HEK293 (cell line): ENCODE data around the gene KLHL17.

Source experiments
- CTCF ChIA-PET: fragments of 350-600 bp; formaldehyde crosslinking; extraction: SDS; loops from one replicate; lab custom pipeline; 2021; ENCODE audit warnings: antibody characterized with exemption; lab: Yijun Ruan, JAX
- POLR2A ChIA-PET: fragments of 300-600 bp; formaldehyde crosslinking; extraction: SDS; loops from one replicate; lab custom pipeline; 2020; ENCODE audit warnings: antibody characterized with exemption, inconsistent platforms; lab: Yijun Ruan, JAX
- H3K27ac ChIP-seq: fragments of 200-500 bp; sonication (Bioruptor generic); 2 replicates; pipeline ENCODE4 v1.5.1; 2014; ENCODE audit warnings: low read depth, low read length, control low read depth, inconsistent platforms; ENCODE audit errors: extremely low read depth
- H3K36me3 ChIP-seq, 2 experiments: fragments of 200-500 bp in 1 of 2; sonication (Bioruptor generic) in 1 of 2; 1 replicate in 1 of 2; 2 replicates in 1 of 2; pipeline ENCODE4 v1.5.1; 2014 to 2017; ENCODE audit warnings: inconsistent platforms in 2 of 2, low read length in 2 of 2; ENCODE audit not compliant: control insufficient read depth in 2 of 2, insufficient read depth in 1 of 2
- H3K4me1 ChIP-seq: fragments of 200-500 bp; sonication (Bioruptor generic); 2 replicates; pipeline ENCODE4 v1.5.1; 2014; ENCODE audit warnings: mild to moderate bottlenecking, low read length, inconsistent platforms; ENCODE audit not compliant: control insufficient read depth, insufficient read depth
- H3K4me3 ChIP-seq: 2 replicates; pipeline ENCODE4 v1.5.1; 2011; ENCODE audit warnings: low read depth, mild to moderate bottlenecking, control low read depth, low read length, moderate library complexity
- H3K9me3 ChIP-seq: fragments of 200-500 bp; sonication (Bioruptor generic); 2 replicates; pipeline ENCODE4 v1.5.1; 2014; ENCODE audit warnings: low read depth, low read length, inconsistent platforms; ENCODE audit not compliant: control insufficient read depth, insufficient read depth
- FEZF1 ChIP-seq: fragments of 450-650 bp; formaldehyde crosslinking; IDR thresholded peaks from 2 replicates; pipeline ENCODE4 v1.5.1; 2016; ENCODE audit warnings: missing biosample characterization, missing genetic modification characterization
- KLF1 ChIP-seq: fragments of 450-650 bp; formaldehyde crosslinking; IDR thresholded peaks from 2 replicates; pipeline ENCODE4 v1.5.1; 2016; ENCODE audit warnings: missing biosample characterization, missing genetic modification characterization
- KLF16 ChIP-seq: fragments of 450-650 bp; formaldehyde crosslinking; IDR thresholded peaks from 2 replicates; pipeline ENCODE4 v1.5.1; 2017; ENCODE audit warnings: missing biosample characterization, missing genetic modification characterization
- PRDM4 ChIP-seq: fragments of 450-650 bp; formaldehyde crosslinking; IDR thresholded peaks from 2 replicates; pipeline ENCODE4 v1.5.1; 2017; ENCODE audit warnings: missing biosample characterization, missing genetic modification characterization
- REST ChIP-seq: fragments of 450-650 bp; formaldehyde crosslinking; IDR thresholded peaks from 2 replicates; pipeline ENCODE4 v1.5.1; 2016; ENCODE audit warnings: missing biosample characterization, missing genetic modification characterization
- SCRT1 ChIP-seq: fragments of 450-650 bp; formaldehyde crosslinking; IDR thresholded peaks from 2 replicates; pipeline ENCODE4 v1.5.1; 2016; ENCODE audit warnings: missing biosample characterization, missing genetic modification characterization, borderline replicate concordance
- SP2 ChIP-seq: fragments of 450-650 bp; formaldehyde crosslinking; IDR thresholded peaks from 2 replicates; pipeline ENCODE4 v1.5.1; 2016; ENCODE audit warnings: missing biosample characterization, missing genetic modification characterization
- YY2 ChIP-seq: fragments of 450-650 bp; formaldehyde crosslinking; IDR thresholded peaks from 2 replicates; pipeline ENCODE4 v1.5.1; 2016; ENCODE audit warnings: missing biosample characterization, missing genetic modification characterization
- ZBTB26 ChIP-seq: fragments of 450-650 bp; formaldehyde crosslinking; optimal IDR thresholded peaks from 2 replicates; pipeline ENCODE3; 2016; ENCODE audit warnings: missing biosample characterization, mild to moderate bottlenecking, missing genetic modification characterization
- ZBTB48 ChIP-seq: fragments of 450-650 bp; formaldehyde crosslinking; IDR thresholded peaks from 2 replicates; pipeline ENCODE4 v1.5.1; 2016; ENCODE audit warnings: missing biosample characterization, missing genetic modification characterization
- ZNF18 ChIP-seq: fragments of 450-650 bp; formaldehyde crosslinking; IDR thresholded peaks from 2 replicates; pipeline ENCODE4 v1.5.1; 2016; ENCODE audit warnings: missing biosample characterization, missing genetic modification characterization
- ZNF223 ChIP-seq: fragments of 450-650 bp; formaldehyde crosslinking; IDR thresholded peaks from 2 replicates; pipeline ENCODE4 v1.5.1; 2016; ENCODE audit warnings: missing biosample characterization, missing genetic modification characterization
- ZNF280D ChIP-seq: fragments of 450-650 bp; formaldehyde crosslinking; IDR thresholded peaks from 2 replicates; pipeline ENCODE4 v1.5.1; 2016; ENCODE audit warnings: missing biosample characterization, missing genetic modification characterization
- ZNF335 ChIP-seq: fragments of 450-650 bp; formaldehyde crosslinking; conservative IDR thresholded peaks from 2 replicates; pipeline ENCODE4 v1.5.1; 2016; ENCODE audit warnings: missing biosample characterization, missing genetic modification characterization
- ZNF473 ChIP-seq: fragments of 450-650 bp; formaldehyde crosslinking; IDR thresholded peaks from 2 replicates; pipeline ENCODE4 v1.5.1; 2017; ENCODE audit warnings: missing biosample characterization, missing genetic modification characterization
- ZNF544 ChIP-seq: fragments of 450-650 bp; formaldehyde crosslinking; IDR thresholded peaks from 2 replicates; pipeline ENCODE4 v1.5.0; 2017; ENCODE audit warnings: missing biosample characterization, missing genetic modification characterization
- ZNF549 ChIP-seq: fragments of 450-650 bp; IDR thresholded peaks from 2 replicates; pipeline ENCODE4 v1.5.1; 2018; ENCODE audit warnings: missing biosample characterization, missing genetic modification characterization, mild to moderate bottlenecking, inconsistent platforms, moderate library complexity
- ZNF558 ChIP-seq: fragments of 450-650 bp; formaldehyde crosslinking; IDR thresholded peaks from 2 replicates; pipeline ENCODE4 v1.5.1; 2016; ENCODE audit warnings: missing biosample characterization, missing genetic modification characterization
- ZNF560 ChIP-seq: fragments of 450-650 bp; formaldehyde crosslinking; IDR thresholded peaks from 2 replicates; pipeline ENCODE4 v1.5.1; 2017; ENCODE audit warnings: missing biosample characterization, missing genetic modification characterization, borderline replicate concordance
- ZNF624 ChIP-seq: fragments of 450-650 bp; formaldehyde crosslinking; IDR thresholded peaks from 2 replicates; pipeline ENCODE4 v1.5.1; 2017; ENCODE audit warnings: missing biosample characterization, missing genetic modification characterization
- ZNF677 ChIP-seq: fragments of 450-650 bp; IDR thresholded peaks from 2 replicates; pipeline ENCODE4 v1.5.0; 2018; ENCODE audit warnings: missing biosample characterization, mild to moderate bottlenecking, missing genetic modification characterization, moderate library complexity
- ZNF785 ChIP-seq: fragments of 450-650 bp; formaldehyde crosslinking; IDR thresholded peaks from 2 replicates; pipeline ENCODE4 v1.5.1; 2016; ENCODE audit warnings: missing biosample characterization, missing genetic modification characterization
- ZXDB ChIP-seq: fragments of 450-650 bp; formaldehyde crosslinking; IDR thresholded peaks from 2 replicates; pipeline ENCODE4 v1.5.1; 2016; ENCODE audit warnings: missing biosample characterization, missing genetic modification characterization

The KLHL17 gene

GRCh38 chr1:917076-917459 is 43.3 kb upstream of the KLHL17 start (continued):
- TF ChIP-seq REST (tag by site-specific recombination) (no peak), ZBTB48 (tag by site-specific recombination) (peak; percentile 54; the same call in 1 of the 2 replicates), ZNF335 (no peak), ZNF544 (no peak), ZBTB26 (peak; percentile 4), ZNF18 (tag by site-specific recombination) (no peak)
- TF ChIP-seq, all 188 proteins: peak for 14

- H3K9me3 ChIP-seq, result no peaks in the 10 kb centered on the region
- H3K4me1 ChIP-seq, result peaks cover 32% of the 10 kb centered on the region
- peak overlapping the region; percentile 94 for H3K27ac ChIP-seq
- CTCF ChIA-PET, result interaction anchor here (3.9 kb wide), 1 partner anchor 12 kb away, joined by 26 read pairs; no protein-coding TSS in a partner anchor
- peaks cover 0 to 17% of the 10 kb centered on the region in 2 experiments; a peak in 1 of 3 replicates for H3K36me3 ChIP-seq
- H3K4me3 ChIP-seq, result no peak overlapping the region
- POLR2A ChIA-PET, result interaction anchor here (1.1 to 5.2 kb wide), 5 partner anchors 11 to 59 kb away, joined by 4 to 106 read pairs (median 5); partner anchors contain the start of gene NOC2L
- TF ChIP-seq PRDM4 (tag by site-specific recombination) (peak; percentile 26; the same call in 1 of the 2 replicates), KLF16 (no peak), SP2 (tag by site-specific recombination) (no peak), KLF1 (tag by site-specific recombination) (peak; percentile 65), YY2 (tag by site-specific recombination) (no peak), SCRT1 (tag by site-specific recombination) (peak; percentile 41; the same call in 1 of the 2 replicates), ZNF677 (tag by site-specific recombination) (no peak), ZXDB (tag by site-specific recombination) (peak; percentile 83), ZNF280D (tag by site-specific recombination) (no peak), ZNF549 (tag by site-specific recombination) (no peak), FEZF1 (tag by site-specific recombination) (peak; percentile 56; the same call in 1 of the 2 replicates), ZNF624 (no peak), ZNF223 (tag by site-specific recombination) (no peak), ZNF785 (tag by site-specific recombination) (no peak), ZNF560 (no peak), ZNF473 (no peak), ZNF558 (tag by site-specific recombination) (no peak)
Observed at GRCh38 chr1:917466-918091, 42.8 kb upstream of the KLHL17 start.
